GM18505 (cell line): ENCODE data around the gene DAP.

Experiments
- ATAC-seq: cut with Tn5 transposase; IDR thresholded peaks from one replicate; pipeline ENCODE4 v1.9.1; 2021; ENCODE audit not compliant: unreplicated experiment
- POLR2A ChIP-seq: IDR thresholded peaks from 4 replicates; pipeline ENCODE4 v1.6.1; 2011; ENCODE audit warnings: borderline replicate concordance; ENCODE audit not compliant: insufficient read depth, insufficient read length; ENCODE audit errors: extremely low read depth

DAP gene

GRCh38 chr5:10680876-10681481 lies 80.1 kb downstream of the DAP start:
- no peak for ATAC-seq

DNA sequence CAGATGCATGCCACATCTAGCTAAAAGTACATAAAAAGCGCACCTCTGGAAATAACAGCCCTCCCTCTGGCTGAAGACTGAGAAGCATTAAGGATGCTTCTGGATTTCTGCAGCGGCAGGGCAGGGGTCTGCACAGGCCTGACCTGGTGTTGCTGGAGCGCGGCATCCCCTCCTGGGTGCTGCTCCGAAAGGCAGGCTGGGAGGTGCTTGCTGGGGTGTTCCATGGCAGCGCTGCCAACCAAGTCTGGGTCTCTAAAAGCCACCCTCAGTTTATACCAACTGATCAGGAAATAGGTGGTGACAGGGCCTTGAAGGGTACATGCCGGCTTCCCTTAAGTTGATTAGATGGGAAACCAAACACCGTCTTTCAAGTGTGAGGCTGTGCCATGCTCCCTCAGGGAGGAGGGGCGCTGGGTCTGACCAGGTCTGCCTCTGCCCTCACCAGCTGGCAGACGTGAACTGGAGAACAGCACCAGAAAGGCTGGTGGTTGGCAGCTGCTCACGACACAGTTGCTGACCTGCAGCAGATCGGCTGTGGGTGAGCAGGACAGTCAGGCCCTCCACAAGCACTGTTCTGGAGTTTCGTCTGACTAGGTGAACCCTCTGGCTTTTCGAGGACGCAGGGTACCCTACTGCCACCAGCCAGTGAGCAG lies 81.6 kb downstream of the DAP start:
- TF ChIP-seq POLR2A, result no peak
- no peak for ATAC-seq

More at GRCh38 chr5:10680876-10681481, 80.1 kb downstream of the DAP start:
- TF ChIP-seq POLR2A, result no peak

- TF ChIP-seq POLR2A, result peak; percentile 16
- ATAC-seq, result no peak
Measured at GRCh38 chr5:10678244-10678643, 82.8 kb downstream of the DAP start.

DNA sequence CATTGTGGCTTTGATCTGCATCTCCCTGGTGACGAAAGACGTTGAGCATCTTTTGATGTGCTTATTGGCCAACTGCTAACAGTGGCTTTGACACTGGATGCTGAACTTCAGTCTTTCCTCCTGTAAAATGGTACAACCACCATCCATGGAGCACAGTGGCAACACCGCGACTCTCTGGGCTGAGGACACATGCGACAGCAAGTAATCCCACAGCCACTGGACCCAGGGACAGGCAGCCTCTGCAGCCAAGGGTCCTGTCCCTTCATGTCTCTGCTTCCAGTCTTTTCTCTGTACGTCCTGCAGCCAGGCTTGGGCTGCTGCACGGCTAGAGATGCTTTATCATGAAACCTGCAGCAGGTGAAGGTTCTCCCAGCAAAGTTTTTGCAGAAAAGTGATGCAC lies 83.5 kb downstream of the DAP start:
- no peak for ATAC-seq
- no peak for TF ChIP-seq POLR2A

DNA sequence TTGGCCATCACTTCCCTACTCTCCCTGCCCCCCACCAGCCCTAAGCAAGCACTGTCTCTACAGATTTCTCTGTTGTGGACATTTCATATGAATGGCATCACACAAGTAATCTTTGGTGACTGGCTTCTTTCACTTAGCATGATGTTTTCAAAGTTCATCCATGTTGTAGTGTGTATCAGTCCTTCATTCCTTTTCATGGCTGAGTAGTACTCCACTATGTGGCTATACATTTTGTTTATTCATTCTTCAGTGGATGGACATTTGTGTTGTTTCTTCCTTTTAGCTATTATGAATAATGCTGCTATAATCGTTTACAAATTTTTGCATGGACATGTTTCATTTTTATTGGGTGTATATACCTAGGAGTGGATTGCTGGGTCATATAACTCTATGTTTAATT lies 84.1 kb downstream of the DAP start:
- ATAC-seq, result no peak
- no peak for TF ChIP-seq POLR2A

- ATAC-seq, result no peak
- TF ChIP-seq POLR2A, result no peak
Measured at GRCh38 chr5:10676224-10676623, 84.8 kb downstream of the DAP start.

GRCh38 chr5:10675177-10675700 lies 85.8 kb downstream of the DAP start:
- TF ChIP-seq POLR2A, result no peak
- no peak for ATAC-seq

- ATAC-seq, result no peak
- no peak for TF ChIP-seq POLR2A
Measured at GRCh38 chr5:10674582-10674981, 86.5 kb downstream of the DAP start.

- no peak for ATAC-seq
- TF ChIP-seq POLR2A, result no peak
Measured at GRCh38 chr5:10674096-10674495, 86.9 kb downstream of the DAP start.

DNA sequence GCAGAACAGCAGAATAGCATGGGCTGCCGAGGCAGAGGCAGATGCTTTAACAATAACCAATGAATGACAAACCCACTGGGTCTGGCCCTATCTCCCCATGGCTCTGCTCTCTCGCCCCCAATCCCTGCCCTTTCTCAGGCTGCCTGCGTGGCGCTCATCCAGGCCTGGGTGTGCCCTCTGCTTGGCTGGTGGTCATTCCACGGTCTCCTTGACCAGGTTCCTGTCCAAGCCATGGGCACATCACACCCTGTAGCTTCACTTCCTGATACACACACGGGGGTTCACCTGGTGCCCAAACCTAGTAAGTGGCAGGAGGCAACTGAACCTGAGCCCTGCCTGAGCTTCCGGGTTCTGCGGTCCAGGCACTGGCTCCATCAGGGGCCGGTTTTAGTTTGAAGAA lies 87.6 kb downstream of the DAP start:
- TF ChIP-seq POLR2A, result no peak
- ATAC-seq, result no peak

GRCh38 chr5:10673017-10673389 lies 88.0 kb downstream of the DAP start:
- no peak for ATAC-seq
- no peak for TF ChIP-seq POLR2A

GRCh38 chr5:10672146-10673016 lies 88.7 kb downstream of the DAP start:
- no peak for TF ChIP-seq POLR2A
- no peak for ATAC-seq
